HG02840 (cell line): ENCODE data around the gene VOPP1.
A peak's percentile ranks its signal among the peaks of the same experiment; 100 is the strongest.
"Not testable (repeated sequence)": the region's sequence is repeated elsewhere in the genome, so short reads cannot be mapped to it uniquely, and the experiment has no call there.

Source experiments
- ATAC-seq: cut with Tn5 transposase; IDR thresholded peaks from one replicate; pipeline ENCODE4 v1.9.1; 2021; ENCODE audit warnings: mild to moderate bottlenecking, moderate library complexity, moderate number of reproducible peaks; ENCODE audit not compliant: unreplicated experiment, low FRiP score

VOPP1 gene, protein sequence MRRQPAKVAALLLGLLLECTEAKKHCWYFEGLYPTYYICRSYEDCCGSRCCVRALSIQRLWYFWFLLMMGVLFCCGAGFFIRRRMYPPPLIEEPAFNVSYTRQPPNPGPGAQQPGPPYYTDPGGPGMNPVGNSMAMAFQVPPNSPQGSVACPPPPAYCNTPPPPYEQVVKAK

DNA sequence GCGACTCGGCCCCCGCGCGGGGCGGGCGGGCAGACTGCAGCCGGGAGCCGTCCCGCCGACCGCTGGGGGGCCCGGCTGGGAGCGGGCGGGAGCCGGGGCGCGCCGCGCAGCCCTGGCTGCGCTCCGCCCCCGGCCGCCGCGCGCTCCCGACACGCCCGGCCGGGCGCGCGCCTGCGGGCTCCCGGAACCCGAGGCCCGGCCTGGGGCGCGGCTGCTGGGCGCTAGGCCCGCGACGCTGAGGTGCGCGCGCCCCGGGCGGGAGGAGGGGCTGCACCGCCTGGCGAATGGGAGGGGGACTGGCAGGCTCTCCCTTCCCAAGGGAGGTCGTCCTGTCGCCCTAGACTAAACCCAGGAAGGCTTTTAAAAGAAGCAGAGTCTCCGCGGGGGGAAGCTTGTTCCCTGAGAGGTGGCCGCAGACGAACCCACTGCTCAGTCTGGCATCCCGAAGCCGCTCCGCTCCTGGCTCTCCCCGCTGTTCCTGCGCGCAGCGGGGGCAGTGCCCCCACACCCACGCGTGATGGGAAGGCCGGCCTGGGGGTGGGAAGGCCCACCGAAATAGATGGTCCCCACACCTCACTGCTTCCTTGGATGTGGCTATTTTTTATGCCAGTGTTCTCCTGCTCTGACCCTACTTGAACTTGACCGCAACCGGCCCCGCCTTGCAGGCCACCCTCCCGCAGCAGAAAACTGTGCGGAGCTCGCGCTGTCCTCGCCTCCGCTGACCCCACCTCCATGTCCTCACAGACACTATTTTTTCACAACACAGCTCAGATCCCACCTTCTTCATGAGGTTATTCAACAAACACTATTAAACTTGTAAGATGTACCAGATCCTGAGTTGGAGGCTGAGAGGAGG, at the start of gene VOPP1:
VOPP1 (minus strand) TSS at position 125 of the 856 bp plus-strand sequence. CDS start 178 bp downstream, outside the sequence.
- ATAC-seq: peak; percentile 42

DNA sequence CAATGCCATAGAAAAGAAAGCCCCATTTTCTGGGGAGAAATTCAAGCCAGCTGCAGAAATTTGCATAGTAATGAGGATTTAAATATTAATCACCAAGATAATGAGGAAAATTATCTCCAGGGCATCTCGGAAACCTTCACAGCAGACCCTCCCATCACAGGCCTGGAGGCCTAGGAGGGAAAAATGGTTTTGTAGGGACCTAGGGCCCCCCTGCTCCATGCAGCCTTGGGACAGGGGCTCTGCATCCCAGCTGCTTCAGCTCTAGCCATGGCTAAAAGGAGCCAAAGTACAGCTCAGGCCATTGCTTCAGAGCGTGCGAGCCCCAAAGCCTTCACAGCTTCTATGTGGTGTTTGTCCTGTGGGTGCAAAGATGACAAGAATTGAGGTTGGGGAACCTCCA, 46.6 kb upstream of the VOPP1 start:
- ATAC-seq: no peak

DNA sequence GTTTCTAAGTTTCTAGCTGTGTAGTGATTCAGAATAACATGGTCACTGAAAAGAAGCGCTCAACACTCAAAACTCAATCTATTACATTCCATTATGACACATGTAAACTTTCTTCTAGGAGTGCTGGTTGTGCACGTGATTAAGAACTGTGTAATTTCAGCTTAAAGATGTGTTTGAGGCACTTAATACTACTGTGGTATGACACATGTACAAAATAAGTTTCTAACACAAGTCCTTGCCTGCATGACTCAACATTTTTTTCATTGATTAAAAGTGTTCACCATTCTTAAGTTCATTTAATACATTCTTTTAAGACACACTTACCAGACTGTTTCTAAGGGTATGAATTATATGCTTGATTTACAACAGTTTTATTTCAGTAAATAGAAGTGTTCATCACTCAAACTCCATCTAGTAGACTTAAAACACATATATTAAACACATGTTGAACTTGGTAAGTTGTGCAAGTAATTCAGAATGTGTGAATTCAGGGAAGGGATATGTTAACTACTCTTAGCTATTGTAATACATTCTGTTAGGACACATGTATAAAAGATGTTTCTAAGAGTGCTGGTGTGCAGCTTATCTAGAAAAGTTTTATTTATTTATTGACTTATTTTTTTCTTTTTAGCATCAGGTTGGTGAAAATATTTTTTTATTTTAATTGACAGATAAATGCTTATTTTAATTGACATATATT, 42.2 kb upstream of the VOPP1 start:
- not testable (repeated sequence) for ATAC-seq

DNA sequence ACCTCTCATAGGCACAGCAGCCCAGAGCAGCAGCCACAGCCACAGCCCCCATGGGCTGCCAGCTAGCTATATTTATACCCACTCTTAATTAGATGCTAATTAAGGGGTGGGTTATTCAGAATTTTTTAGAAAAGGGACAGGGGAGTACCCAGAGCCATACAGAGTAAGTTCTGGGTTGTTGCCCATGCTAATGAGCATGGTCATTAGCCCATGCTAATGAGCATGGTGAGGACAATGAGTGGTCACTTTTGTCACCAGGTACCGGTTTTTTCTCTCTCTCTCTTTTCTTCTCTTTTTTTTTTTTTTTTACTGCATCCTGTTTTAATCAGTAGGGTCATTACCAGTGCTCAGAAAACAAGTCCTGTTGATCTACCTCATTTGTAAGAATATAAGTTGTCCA, 37.4 kb upstream of the VOPP1 start:
- not testable (repeated sequence) for ATAC-seq

DNA sequence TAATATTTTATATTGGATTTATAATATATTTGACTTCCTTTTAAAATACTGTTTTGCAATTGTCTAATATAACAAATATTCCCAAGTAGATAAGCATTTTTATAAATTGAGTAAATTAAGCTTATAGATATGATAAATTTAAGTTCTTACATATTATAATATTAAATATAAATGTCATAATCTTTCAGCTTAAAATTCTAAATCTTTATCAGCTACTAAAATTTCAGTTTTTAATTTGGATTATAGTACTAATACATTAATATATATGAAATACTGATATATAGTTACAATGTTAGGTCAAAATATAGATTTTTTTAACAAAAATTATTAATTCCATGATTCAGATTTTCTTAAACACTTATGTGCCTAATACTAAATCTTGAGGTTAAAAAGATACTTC, 33.4 kb upstream of the VOPP1 start:
- ATAC-seq: not testable (repeated sequence)

DNA sequence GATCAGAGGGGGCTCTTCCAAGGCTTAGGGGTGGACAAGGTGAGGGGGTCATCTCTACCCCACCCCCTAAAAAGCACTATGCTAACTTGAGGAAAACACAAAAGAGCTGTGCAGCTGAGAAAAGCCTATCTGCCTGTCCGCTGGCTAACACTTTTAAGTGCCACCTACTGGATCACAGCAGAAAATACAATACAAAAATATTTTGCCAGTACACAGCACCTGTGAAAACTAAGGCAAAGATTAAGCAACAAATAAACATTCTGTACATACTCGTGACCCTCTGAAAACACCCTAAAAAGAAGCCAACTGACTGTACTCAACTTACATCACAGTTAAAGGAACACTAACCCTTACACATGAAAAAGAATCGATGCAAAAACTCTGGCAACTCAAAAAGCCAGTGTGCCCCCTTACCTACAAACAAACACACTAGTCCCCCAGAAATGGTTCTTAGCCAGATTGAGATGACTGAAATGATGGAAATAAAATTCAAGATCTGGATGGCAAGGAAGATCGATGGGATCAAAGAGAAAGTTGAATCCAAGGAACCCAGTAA, 25.7 kb upstream of the VOPP1 start:
- ATAC-seq: not testable (repeated sequence)

DNA sequence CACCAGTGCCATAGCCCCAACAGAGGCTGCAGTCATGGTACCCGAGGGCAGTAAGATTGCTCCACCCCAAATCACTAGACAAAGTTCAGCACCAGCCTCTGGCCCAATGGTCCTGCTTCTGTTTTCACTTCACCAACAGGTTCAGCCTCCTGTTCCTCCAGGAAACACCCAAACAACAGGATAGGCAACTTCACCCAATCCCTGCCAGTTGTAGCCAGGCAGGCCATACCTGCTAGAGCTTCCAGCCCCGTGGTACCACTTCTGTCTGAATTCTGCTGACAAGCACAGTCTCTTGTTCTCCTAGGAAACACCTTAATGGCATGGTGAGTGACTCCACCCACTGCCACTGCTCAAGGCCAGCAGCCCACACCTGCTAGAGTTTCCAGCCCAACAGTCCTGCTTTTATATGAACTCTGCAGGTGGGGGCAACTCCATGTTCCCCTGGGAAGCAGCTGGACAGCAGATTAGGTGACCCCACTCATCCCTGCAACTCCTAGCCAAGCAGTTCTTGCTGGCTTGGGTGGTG, 25.0 kb upstream of the VOPP1 start:
- not testable (repeated sequence) for ATAC-seq

DNA sequence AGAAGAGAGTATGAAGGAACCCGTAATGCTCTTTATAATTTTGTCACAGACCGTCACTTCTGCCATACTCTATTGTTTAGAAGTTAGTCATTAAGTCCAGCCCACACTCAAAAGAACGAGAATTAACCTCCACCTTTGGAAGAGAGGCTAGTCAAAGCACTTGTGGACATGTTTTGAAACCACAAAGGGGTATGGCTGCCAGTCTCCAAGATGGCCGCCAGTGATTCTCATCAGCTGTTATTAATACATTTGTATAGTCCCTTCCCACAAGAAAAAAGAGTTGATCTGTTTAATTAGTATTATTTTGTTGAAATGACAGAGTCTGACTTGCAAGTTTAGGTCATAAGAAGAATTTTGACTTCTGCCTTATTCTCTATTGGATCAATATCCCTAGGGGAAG, 23.2 kb upstream of the VOPP1 start:
- no peak for ATAC-seq

DNA sequence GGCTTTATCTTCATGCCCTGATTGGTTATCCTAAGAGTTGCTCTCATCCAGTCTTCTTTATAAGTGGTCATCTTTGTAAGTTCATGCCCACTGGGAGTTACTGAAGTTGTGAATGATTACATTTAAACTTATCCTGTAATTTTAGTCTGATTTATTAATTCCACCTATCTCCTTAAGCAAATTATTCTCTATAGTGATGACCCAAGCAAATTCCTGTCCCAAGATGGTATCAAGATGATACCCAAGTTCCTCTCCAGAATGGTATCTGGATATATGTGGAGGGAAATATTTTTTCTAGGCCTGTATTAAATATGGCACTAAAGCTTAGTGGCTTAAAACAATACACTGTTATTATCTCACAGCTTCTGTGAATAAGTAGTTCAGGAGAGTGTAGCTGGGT, 22.6 kb upstream of the VOPP1 start:
- ATAC-seq: no peak

DNA sequence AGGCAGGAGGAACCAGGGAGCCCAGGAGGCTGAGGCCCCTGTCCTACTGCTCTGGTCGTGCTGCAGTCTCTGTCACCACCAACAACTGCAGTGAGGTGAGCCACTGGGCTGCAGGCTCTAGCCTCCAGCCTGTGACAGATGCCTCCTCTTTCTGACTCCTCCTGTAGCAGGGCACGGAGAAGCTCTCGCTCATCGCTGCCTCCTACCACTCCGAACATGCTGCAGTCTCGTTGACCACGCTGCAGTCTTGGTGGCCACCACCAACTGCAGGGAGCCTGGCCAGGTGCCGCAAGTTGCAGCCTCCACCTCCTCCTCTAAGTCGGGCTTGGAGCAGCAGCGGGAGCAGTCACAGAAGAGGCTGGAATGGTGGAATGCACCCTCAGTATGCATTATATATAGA, 22.1 kb upstream of the VOPP1 start:
- no peak for ATAC-seq

DNA sequence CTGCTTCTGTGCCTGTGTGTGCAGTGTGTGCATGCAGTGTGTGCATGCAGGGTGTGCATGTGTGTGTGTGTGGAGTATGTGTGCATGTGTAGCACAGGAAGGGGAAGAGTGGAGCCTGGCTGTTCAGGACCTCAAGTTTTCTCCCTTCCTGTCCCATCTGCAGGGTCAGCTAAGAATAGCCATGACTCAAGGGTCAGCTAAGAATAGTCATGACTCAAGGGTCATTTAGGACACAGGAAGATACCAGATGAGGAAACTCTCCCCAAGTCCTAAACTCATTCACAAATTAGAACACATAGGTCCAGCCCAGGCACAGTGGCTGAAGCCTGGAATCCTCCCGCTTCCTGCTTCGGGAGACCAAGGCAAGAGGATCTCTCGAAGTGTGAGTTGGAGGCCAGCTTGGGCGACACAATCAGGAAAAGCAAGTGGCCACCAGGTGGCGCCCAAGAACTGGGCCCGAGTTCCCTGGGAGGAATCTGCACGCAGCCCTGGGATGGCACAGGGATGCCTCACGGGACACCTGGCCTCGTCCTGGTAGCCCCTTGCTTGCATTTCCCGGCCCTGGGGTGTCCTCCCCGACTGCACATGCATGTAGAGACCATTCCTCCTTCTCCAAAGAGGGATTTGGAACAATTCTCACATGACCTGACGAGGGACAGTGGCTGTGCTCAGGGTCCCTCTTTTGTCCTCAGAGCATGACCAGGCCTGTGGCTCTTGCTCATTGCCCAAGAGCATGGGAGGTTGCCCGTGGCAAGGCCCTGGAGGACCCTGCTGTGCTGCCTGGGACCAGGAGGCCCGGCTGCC, 21.4 kb upstream of the VOPP1 start:
- ATAC-seq: no peak

DNA sequence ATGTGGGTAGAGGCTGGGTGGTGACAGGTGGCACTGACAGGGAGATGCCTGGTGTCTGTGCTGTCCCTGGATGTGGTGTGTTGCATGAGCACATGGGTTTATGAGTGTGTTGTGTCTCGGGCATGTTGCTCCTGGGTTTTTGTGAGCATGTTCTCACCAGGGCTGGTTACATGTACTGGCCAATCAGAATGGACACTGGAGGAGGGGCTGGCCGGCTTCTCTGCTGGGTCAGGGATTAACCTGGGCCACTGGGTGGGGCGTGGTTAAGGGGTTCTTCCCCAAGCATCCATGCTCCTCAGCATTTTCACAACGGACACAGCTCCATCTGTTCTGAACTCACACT, 20.8 kb upstream of the VOPP1 start:
- ATAC-seq: no peak

DNA sequence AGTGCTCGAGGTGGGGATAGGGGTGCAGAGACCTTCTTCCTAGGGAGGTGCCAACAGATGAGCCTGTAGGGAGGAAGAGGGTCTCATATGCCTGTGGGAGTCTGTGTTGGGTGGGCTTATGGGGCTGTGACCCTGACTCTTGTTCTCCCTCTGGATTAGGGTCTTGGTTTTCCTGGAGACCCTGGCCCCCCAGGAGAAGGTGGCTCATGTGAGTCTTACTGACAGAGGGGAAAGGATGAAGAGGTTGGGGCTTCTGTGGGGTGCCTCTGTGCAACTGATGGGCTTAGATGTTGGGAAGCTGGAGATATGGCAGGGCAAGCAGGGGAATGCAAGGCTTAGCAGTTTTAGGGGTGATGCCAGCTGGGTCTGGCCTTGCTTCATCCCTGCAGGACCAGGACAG, 20.2 kb upstream of the VOPP1 start:
- no peak for ATAC-seq

DNA sequence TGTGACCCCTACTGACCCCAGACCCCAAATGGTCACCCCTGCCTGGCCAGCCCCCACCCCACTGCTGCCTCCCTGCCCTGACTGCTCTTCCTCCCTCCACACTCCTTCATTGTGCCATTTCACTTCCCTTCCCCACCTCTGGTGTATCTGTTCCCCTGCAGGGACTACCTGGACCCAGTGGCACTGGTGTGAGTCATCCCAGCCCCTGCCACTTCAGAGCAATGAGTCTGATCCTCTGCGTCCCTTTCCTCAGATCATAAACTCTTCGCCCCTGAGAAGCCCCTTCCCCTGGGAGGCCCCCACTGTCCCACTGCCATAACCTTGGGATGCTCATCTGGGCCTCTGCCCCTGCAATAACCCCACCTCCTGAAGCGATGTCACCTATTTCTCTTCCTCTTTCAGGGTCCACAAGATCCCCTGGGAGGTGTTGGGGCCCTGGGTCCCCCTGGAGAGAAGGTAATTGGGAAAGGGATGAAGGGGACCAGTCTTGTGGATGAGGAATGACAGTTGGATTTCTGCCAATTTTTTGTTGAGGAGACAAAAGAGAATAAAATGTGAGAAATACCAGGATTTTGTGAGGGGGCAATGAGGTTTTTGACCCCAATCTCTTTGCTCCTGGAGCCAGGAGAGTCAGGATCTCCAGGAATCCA, 19.1 kb upstream of the VOPP1 start:
- ATAC-seq: no peak

DNA sequence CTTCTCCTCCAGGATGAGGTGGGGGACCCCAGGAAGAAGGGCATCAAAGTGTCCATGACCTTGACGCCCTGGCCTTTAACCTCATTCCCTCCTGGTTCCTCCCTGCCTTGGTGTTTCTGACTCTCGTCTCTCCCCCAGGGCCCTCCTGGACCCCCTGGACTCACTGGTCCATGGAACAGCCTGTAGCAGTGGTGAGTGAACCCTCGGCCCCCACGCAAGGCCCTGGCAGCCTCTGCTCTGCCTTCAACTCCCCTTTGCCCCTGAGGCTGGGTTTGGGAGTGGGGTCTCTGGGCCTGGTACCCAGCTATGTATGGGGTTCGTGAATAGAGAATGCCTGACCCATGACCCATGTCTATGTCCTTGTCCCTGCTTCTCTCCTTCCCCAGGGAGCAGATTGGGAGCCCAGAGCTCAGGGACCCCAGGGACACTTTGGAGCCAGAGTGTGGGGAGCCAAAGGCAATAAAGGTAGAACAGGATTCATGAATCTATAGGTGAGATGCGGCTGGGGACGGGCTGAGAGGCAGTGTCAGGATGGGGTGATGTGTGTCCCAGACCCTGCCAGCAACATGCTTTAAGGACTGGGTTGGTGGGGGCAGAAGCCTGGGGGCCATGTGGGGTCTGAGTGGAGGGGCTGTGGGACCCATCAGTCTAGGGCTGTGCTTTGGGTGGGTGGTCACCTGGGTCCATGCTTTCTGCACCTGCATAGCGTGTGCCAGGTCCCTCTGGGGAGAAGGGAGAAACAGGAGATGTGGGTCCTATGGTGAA, 18.4 kb upstream of the VOPP1 start:
- no peak for ATAC-seq

DNA sequence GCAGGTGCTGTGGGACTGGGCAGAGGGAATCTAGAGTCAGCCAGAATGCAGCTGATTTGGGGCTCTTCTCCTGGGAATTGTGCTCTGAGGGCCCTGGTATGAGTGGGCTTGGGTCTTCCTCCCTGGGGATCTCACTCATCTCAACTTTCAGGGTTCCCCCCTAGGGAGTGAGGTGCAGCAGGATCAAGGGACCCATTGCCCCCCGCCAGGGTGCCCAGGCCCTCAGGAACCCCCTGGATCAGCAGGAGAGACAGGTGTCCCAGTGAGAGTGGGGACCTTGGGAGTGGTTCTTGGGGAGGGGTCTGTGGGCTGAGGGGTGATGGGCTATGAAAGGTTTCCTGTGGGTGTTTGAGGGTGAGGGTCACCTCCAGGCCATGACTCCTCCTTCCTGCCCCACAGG, 17.6 kb upstream of the VOPP1 start:
- ATAC-seq: no peak

DNA sequence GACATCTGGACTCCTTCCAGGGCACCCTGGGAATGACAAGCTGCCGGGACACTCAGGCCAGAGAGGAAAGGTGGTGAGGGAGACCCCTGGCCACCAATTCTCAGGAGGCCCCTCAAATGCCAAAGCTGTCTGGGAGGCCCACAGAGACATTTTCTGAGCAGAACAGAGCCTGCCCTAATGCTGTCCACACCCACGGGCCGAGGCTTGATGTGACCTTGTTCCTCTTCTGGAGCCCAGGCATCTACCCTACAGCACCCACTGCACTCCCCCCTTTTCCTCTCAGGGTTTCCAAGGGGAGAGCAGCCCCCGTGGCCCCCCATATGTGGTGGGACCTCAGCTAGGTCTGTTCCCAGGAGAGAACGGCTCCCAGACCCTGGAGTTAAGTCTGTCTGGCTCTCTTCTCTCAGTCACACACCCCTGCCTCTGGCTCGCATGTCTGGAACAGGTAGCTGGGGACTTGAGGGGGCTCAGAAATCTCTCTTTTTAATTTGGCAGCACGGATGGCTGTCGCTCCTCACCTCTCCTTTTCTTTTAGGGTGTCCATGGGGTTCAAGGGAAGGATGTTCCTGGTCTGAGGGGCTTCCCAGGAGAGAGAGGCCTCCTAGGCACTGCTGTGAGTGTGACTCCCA, 16.8 kb upstream of the VOPP1 start:
- no peak for ATAC-seq

DNA sequence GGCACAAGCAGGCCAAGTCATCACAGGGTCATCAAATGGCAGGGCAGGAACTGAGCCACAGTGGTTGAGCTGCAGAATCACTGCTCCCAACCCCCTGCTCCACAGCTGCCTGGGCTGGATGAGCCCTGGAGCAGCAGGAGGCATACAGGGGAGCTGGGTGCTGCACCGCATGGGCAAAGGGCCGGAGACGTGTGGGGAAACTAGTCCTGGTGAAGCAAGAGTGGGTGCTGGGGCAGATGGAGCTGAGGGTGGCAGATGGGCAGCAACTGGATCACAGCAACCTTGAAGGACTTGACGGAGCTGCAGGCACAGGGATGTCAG, 16.0 kb upstream of the VOPP1 start:
- ATAC-seq: no peak
